ENCODE measurements around the gene ANKMY1.

DNA sequence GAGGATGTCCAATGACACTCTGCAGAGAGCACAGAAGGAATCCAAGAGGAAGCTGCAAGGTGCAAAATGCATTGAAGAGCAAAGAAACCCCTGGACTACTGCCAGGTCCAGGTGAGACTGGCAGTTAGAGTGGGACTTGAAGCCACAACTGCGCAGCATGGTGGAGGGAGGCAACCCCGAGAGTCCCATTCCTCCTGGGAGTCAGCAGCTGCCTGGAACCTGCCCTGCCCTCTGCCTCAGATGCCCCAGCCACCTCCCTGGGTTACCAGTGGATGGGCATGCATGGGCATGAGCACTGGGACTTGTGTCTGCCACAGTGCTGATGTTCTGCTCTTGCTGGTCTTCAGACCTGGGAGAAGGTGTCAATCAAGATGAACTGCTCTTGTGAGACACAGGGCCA, 43.2 kb downstream of the ANKMY1 start:
- TF ChIP-seq, protein P1, sequence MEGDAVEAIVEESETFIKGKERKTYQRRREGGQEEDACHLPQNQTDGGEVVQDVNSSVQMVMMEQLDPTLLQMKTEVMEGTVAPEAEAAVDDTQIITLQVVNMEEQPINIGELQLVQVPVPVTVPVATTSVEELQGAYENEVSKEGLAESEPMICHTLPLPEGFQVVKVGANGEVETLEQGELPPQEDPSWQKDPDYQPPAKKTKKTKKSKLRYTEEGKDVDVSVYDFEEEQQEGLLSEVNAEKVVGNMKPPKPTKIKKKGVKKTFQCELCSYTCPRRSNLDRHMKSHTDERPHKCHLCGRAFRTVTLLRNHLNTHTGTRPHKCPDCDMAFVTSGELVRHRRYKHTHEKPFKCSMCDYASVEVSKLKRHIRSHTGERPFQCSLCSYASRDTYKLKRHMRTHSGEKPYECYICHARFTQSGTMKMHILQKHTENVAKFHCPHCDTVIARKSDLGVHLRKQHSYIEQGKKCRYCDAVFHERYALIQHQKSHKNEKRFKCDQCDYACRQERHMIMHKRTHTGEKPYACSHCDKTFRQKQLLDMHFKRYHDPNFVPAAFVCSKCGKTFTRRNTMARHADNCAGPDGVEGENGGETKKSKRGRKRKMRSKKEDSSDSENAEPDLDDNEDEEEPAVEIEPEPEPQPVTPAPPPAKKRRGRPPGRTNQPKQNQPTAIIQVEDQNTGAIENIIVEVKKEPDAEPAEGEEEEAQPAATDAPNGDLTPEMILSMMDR (IDR thresholded peaks at IDR 0.05; ENCODE audit: insufficient read depth, low read depth, low read length): no peak
- no peak for TF ChIP-seq EZH2 (IDR thresholded peaks at IDR 0.05; ENCODE audit: insufficient read depth, low read length)

Measured in astrocyte (in vitro differentiated cells and primary cell).